ENCODE measurements around the gene DDX17.
"Not testable (repeated sequence)": the region's sequence is repeated elsewhere in the genome, so short reads cannot be mapped to it uniquely, and the experiment has no call there.

DDX17 gene

GRCh38 chr22:38491707-38492348 lies 14.3 kb downstream of the DDX17 start:
- DNase-seq (ENCODE audit: low spot score) = no peak

GRCh38 chr22:38490915-38491314 lies 15.2 kb downstream of the DDX17 start:
- DNase-seq (ENCODE audit: low spot score) = no peak

GRCh38 chr22:38490475-38490874 lies 15.6 kb downstream of the DDX17 start:
- DNase-seq (ENCODE audit: low spot score) = no peak

GRCh38 chr22:38489561-38490145 lies 16.5 kb downstream of the DDX17 start:
- DNase-seq (ENCODE audit: low spot score) = no peak

- no peak for DNase-seq (ENCODE audit: low spot score)
These were observed 17.0 kb downstream of the DDX17 start for GRCh38 chr22:38489142-38489541.

GRCh38 chr22:38487946-38488345 lies 18.2 kb downstream of the DDX17 start:
- DNase-seq (ENCODE audit: low spot score) = no peak

GRCh38 chr22:38485783-38486182 lies 20.3 kb downstream of the DDX17 start:
- no peak for DNase-seq (ENCODE audit: low spot score)

GRCh38 chr22:38484244-38484643 lies 21.9 kb downstream of the DDX17 start:
- no peak for DNase-seq (ENCODE audit: low spot score)

- DNase-seq (ENCODE audit: low spot score) = no peak
These were observed 23.3 kb downstream of the DDX17 start for GRCh38 chr22:38482662-38483308.

- DNase-seq (ENCODE audit: low spot score) = no peak
These were observed 24.2 kb downstream of the DDX17 start for GRCh38 chr22:38481871-38482332.

- DNase-seq (ENCODE audit: low spot score) = no peak
These were observed 24.8 kb downstream of the DDX17 start for GRCh38 chr22:38481162-38481870.

- no peak for DNase-seq (ENCODE audit: low spot score)
These were observed 26.8 kb downstream of the DDX17 start for GRCh38 chr22:38479096-38479837.

GRCh38 chr22:38477585-38477984 lies 28.5 kb downstream of the DDX17 start:
- no peak for DNase-seq (ENCODE audit: low spot score)

GRCh38 chr22:38474003-38474607 lies 32.0 kb downstream of the DDX17 start:
- DNase-seq (ENCODE audit: low spot score) = no peak

GRCh38 chr22:38471237-38471636 lies 34.9 kb downstream of the DDX17 start:
- DNase-seq (ENCODE audit: low spot score) = no peak

- DNase-seq (ENCODE audit: low spot score) = not testable (repeated sequence)
These were observed 35.9 kb downstream of the DDX17 start for GRCh38 chr22:38470179-38470578.

GRCh38 chr22:38469306-38469781 lies 36.8 kb downstream of the DDX17 start:
- no peak for DNase-seq (ENCODE audit: low spot score)

- no peak for DNase-seq (ENCODE audit: low spot score)
These were observed 37.4 kb downstream of the DDX17 start for GRCh38 chr22:38468443-38469305.

- no peak for DNase-seq (ENCODE audit: low spot score)
These were observed 38.1 kb downstream of the DDX17 start, which contains the start of gene KDELR3 for GRCh38 chr22:38467904-38468442. TSS of gene KDELR3 (plus strand) at chr22:38468096. CDS start at chr22:38468234, 138 bp downstream.
